Right lobe of liver (tissue), 6 donors: Measurements from ENCODE around the gene HGFAC. TPM values are rescaled to one million over a fixed set of nuclear protein-coding genes. Genes with fewer than 3 reads are reported as not detected.

Experiments
- ATAC-seq, 4 donors: fragments of 200-7000 bp; cut with Tn5 transposase; one replicate each; pipeline ENCODE4 v1.9.1; 2020; ENCODE audit warnings: mild to moderate bottlenecking in 4 of 4, moderate library complexity in 4 of 4
- DNase-seq, 3 donors: peaks; one replicate each; pipeline ENCODE4 v3.0.0-alpha.2; 2020
- H3K27ac ChIP-seq, 3 donors: fragments of 200-600 bp; one replicate each; pipeline ENCODE4 v1.8.0; 2022
- H3K27me3 ChIP-seq, 2 donors: fragments of 200-600 bp; one replicate each; pipeline ENCODE4 v1.8.0; 2022
- H3K36me3 ChIP-seq, 4 donors: fragments of 200-600 bp; sonication (generic) in 1 of 4; one replicate each; pipeline versions ENCODE4 v1.5.1 to v1.8.0; 2017 to 2022; ENCODE audit warnings: control low read depth in 1 of 4
- H3K4me1 ChIP-seq, 4 donors: fragments of 200-600 bp; sonication (generic) in 1 of 4; one replicate each; pipeline versions ENCODE4 v1.5.1 to v1.8.0; 2017 to 2022; ENCODE audit warnings: control low read depth in 1 of 4
- H3K4me3 ChIP-seq, 3 donors: fragments of 200-600 bp; one replicate each; pipeline ENCODE4 v1.8.0; 2022
- H3K9me3 ChIP-seq, 4 donors: fragments of 200-600 bp; sonication (generic) in 1 of 4; one replicate each; pipeline versions ENCODE4 v1.5.1 to v1.8.0; 2017 to 2022; ENCODE audit warnings: control low read depth in 1 of 4
- CTCF ChIP-seq, 4 donors: fragments of 200-600 bp in 3 of 4; fragments of 450-650 bp in 1 of 4; IDR thresholded peaks; one replicate each; pipeline versions ENCODE4 v1.5.1 to v1.8.0; 2016 to 2022; ENCODE audit warnings: antibody characterized with exemption in 4 of 4, mild to moderate bottlenecking in 2 of 4
- POLR2A ChIP-seq: fragments of 450-650 bp; IDR thresholded peaks from one replicate; pipeline ENCODE4 v1.6.1; 2017; ENCODE audit warnings: antibody characterized with exemption, mild to moderate bottlenecking
- WGBS: methylation state at CpG from one replicate; pipeline ENCODE4 v1.1.6; 2018; ENCODE audit warnings: low coverage, low lambda C conversion rate; ENCODE audit not compliant: insufficient coverage; ENCODE audit errors: missing lambda C conversion rate; 5-methylcytosine and 5-hydroxymethylcytosine counted together
- intact Hi-C, 2 donors: fragments of 100-400 bp; cut with DNase I; formaldehyde crosslinking; loops; one replicate each; pipeline versions ENCODE4 v1.11.2 to v1.14.1; 2022
- total RNA-seq, 6 experiments: library from RNA; depleted of rRNA in 2 of 6; stranded (reverse); fragments of >200 nt in 2 of 6; fragmentation: NEBNext Ultra II Directional in 3 of 6; extraction: Animal tissue kit (Norgen Biotek cat#: 25700) in 3 of 6; gene quantifications; one replicate each; pipeline versions ENCODE4 v1.1.0 to v1.2.4, GENCODE V29; 2016 to 2023
- donor health status: DM: no; HTN: yes; CAD: no.
- donor health status: DM: no; HTN: no; CAD: no.
- donor health status: DM: no; HTN: no; CAD: no.
- donor health status: DM: no; HTN: yes; CAD: no.
- donor health status: DM: no; HTN: yes; CAD: no.

The HGFAC gene
- total RNA-seq, 6 experiments from 2014 or later: 73.9 to 176 (median 140) TPM

GRCh38 chr4:3491681-3492405, 50.1 kb downstream of the HGFAC start:
- no peak overlapping the region for H3K4me3 ChIP-seq
- H3K36me3 ChIP-seq: no peaks in the 10 kb centered on the region
- ATAC-seq (no peak), DNase-seq (no peak)
- H3K4me1 ChIP-seq: no peaks in the 10 kb centered on the region
- no peaks in the 10 kb centered on the region for H3K27me3 ChIP-seq
- 85% methylated on average over 7 of the region's 17 CpGs for WGBS
- no peak overlapping the region for H3K27ac ChIP-seq
- intact Hi-C loops: no loop called here
- TF ChIP-seq CTCF (IDR thresholded peaks at IDR 0.05) (no peak), POLR2A (no peak)
- no peaks in the 10 kb centered on the region for H3K9me3 ChIP-seq

GRCh38 chr4:3492741-3493719, 51.3 kb downstream of the HGFAC start:
- no peak for TF ChIP-seq CTCF (IDR thresholded peaks at IDR 0.05)
- no peak for TF ChIP-seq POLR2A
- no CpG with 5 or more reads among the region's 55 CpGs for WGBS
- H3K4me1 ChIP-seq: no peaks in the 10 kb centered on the region
- no peak overlapping the region for H3K27ac ChIP-seq
- ATAC-seq (no peak), DNase-seq (no peak)
- intact Hi-C loops: no loop called here
- H3K4me3 ChIP-seq: no peak overlapping the region
- H3K9me3 ChIP-seq: no peaks in the 10 kb centered on the region
- no peaks in the 10 kb centered on the region for H3K27me3 ChIP-seq
- no peaks in the 10 kb centered on the region for H3K36me3 ChIP-seq

- Histone ChIP-seq H3K4me3 (no peak overlapping the region), H3K4me1 (no peaks in the 10 kb centered on the region), H3K36me3 (no peaks in the 10 kb centered on the region), H3K9me3 (no peaks in the 10 kb centered on the region), H3K27ac (no peak overlapping the region), H3K27me3 (no peaks in the 10 kb centered on the region)
- ATAC-seq: no peak
- intact Hi-C loops: no loop called here
- DNase-seq: no peak
- TF ChIP-seq CTCF (IDR thresholded peaks at IDR 0.05): no peak
- TF ChIP-seq POLR2A: no peak
- no CpG with 5 or more reads among the region's 20 CpGs for WGBS
Measured at GRCh38 chr4:3493720-3494461, 52.1 kb downstream of the HGFAC start.

- DNase-seq: no peak
- Histone ChIP-seq H3K36me3 (no peaks in the 10 kb centered on the region), H3K27me3 (no peaks in the 10 kb centered on the region), H3K27ac (no peak overlapping the region), H3K9me3 (no peaks in the 10 kb centered on the region), H3K4me3 (no peak overlapping the region), H3K4me1 (no peaks in the 10 kb centered on the region)
- intact Hi-C loops: no loop called here
- WGBS: 51% methylated on average over 8 of the region's 15 CpGs
- no peak for ATAC-seq
- no peak for TF ChIP-seq CTCF (IDR thresholded peaks at IDR 0.05)
- no peak for TF ChIP-seq POLR2A
Measured at GRCh38 chr4:3494462-3494871, 52.7 kb downstream of the HGFAC start.
